Vagina (tissue), 2 donors: Measurements from ENCODE around the gene DMAC2L.

Experiments used
- POLR2A ChIP-seq, 2 donors: fragments of 450-650 bp; IDR thresholded peaks; one replicate each; pipeline ENCODE4 v1.6.1; 2017; ENCODE audit warnings: antibody characterized with exemption in 2 of 2, mild to moderate bottlenecking in 2 of 2, moderate library complexity in 2 of 2
- TF ChIP-seq, protein P1 (sequence below), 3 experiments: fragments of 450-650 bp in 2 of 3; fragments of 200-600 bp in 1 of 3; sonication (generic) in 1 of 3; IDR thresholded peaks; one replicate each; pipeline ENCODE4 v1.5.1; 2017 to 2019; ENCODE audit warnings: antibody characterized with exemption in 3 of 3, mild to moderate bottlenecking in 2 of 3, moderate library complexity in 2 of 3

DNA sequence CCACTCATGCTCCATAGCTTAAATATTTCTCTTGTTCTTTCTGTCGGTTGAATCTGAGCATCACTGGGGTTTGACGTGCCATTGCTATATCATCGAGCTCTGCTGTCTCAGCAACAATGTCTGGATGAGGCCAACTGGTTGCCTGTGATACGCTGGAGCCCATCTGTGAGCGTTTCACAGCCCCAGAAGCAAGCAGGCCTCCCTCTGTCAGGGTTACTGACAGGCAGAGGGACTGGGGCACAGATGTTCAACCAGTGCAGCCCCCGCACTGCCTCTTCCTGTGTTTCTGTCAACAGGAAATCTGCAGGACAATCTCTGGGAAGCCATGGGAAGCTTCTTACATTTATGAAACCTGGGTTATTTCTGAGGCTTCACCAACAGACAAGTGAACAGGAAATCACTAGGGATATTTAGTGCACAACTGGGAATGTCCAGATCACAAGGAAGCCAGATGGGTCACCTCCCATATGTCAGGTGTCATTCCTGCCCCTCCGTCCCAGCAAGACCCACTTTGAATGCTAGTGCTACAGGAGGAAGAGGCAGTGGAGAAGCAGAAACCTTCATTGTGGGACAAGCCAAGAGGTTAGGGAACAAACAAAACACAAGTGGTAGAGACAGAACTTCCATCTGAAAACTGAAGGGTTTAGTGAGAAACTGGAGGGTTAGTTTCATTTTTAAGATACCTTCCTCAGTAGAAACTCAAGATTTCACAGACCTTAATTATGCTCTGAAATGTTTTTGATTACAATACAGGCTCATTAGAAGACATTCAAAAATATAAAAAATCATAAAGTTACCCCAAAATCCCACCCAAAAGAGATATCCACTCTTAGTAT lies 24.1 kb downstream of the DMAC2L start:
- TF ChIP-seq, protein P1, sequence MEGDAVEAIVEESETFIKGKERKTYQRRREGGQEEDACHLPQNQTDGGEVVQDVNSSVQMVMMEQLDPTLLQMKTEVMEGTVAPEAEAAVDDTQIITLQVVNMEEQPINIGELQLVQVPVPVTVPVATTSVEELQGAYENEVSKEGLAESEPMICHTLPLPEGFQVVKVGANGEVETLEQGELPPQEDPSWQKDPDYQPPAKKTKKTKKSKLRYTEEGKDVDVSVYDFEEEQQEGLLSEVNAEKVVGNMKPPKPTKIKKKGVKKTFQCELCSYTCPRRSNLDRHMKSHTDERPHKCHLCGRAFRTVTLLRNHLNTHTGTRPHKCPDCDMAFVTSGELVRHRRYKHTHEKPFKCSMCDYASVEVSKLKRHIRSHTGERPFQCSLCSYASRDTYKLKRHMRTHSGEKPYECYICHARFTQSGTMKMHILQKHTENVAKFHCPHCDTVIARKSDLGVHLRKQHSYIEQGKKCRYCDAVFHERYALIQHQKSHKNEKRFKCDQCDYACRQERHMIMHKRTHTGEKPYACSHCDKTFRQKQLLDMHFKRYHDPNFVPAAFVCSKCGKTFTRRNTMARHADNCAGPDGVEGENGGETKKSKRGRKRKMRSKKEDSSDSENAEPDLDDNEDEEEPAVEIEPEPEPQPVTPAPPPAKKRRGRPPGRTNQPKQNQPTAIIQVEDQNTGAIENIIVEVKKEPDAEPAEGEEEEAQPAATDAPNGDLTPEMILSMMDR (IDR thresholded peaks at IDR 0.05): no peak
- no peak for TF ChIP-seq POLR2A (IDR thresholded peaks at IDR 0.05)
